ENCODE results near the gene TRAK1.

The TRAK1 gene

DNA sequence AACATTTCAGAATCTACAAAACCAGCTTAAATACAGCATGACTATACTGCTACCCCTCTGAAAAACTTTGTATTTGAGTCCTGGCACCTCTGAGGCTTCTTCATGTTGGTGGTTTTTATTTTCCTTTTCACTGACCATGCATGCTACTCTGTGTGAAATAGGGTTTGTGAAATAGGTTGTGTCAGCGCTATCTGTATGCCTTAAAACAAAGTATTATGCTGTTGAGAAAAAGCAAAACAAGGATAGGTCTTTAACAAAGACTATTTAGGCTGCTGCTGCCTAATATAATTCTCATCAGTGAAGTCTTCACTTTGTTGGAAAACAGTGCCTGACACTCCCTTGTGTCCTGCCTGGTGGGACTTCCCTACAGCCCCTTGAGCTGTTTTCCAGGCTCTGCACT, 28.7 kb upstream of the TRAK1 start:
- Histone ChIP-seq H3K27me3 (ENCODE audit: insufficient read depth, poor library complexity, severe bottlenecking) (no peaks in the 10 kb centered on the region), H3K27ac (replicated peaks) (no peak overlapping the region), H3K4me3 (replicated peaks; ENCODE audit: insufficient read depth, low read length) (no peak overlapping the region)
- DNase-seq (ENCODE audit: low read depth in 1 of 2, low spot score in 1 of 2), result no peak
- TF ChIP-seq CTCF (IDR thresholded peaks at IDR 0.05; ENCODE audit: insufficient read depth, low read length) (no peak), POLR2AphosphoS5 (IDR thresholded peaks at IDR 0.05; ENCODE audit: low read depth) (no peak), REST (IDR thresholded peaks at IDR 0.05; ENCODE audit: insufficient replicate concordance, low read depth) (no peak), GABPA (IDR thresholded peaks at IDR 0.05; ENCODE audit: low read depth) (no peak), SPI1 (IDR thresholded peaks at IDR 0.05; ENCODE audit: borderline replicate concordance, low read depth) (no peak)

DNA sequence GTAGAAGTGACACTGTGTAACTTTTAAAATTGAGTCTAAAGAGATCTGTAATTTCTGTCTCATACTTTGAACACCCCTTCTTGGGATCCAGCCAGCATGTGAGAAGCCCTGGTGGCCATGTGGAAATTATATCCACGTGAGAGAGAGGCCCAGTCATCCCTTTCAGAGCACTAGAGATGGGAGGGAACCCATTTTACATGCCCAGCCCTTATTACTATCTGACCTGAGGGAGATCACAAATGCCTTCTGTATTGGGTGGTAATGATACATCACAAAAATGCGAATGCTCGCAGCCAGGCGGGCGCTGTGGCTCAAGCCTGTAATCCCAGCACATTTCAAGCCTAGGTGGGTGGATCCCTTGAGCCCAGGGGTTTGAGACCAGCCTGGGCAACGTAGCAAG, 27.3 kb upstream of the TRAK1 start:
- H3K27me3 ChIP-seq (ENCODE audit: insufficient read depth, poor library complexity, severe bottlenecking), result no peaks in the 10 kb centered on the region
- no peak overlapping the region for H3K27ac ChIP-seq (replicated peaks)
- DNase-seq (ENCODE audit: low read depth in 1 of 2, low spot score in 1 of 2), result no peak
- no peak overlapping the region for H3K4me3 ChIP-seq (replicated peaks; ENCODE audit: insufficient read depth, low read length)
- TF ChIP-seq REST (IDR thresholded peaks at IDR 0.05; ENCODE audit: insufficient replicate concordance, low read depth), result no peak
- TF ChIP-seq GABPA (IDR thresholded peaks at IDR 0.05; ENCODE audit: low read depth), result no peak
- no peak for TF ChIP-seq SPI1 (IDR thresholded peaks at IDR 0.05; ENCODE audit: borderline replicate concordance, low read depth)
- TF ChIP-seq CTCF (IDR thresholded peaks at IDR 0.05; ENCODE audit: insufficient read depth, low read length), result no peak
- no peak for TF ChIP-seq POLR2AphosphoS5 (IDR thresholded peaks at IDR 0.05; ENCODE audit: low read depth)

DNA sequence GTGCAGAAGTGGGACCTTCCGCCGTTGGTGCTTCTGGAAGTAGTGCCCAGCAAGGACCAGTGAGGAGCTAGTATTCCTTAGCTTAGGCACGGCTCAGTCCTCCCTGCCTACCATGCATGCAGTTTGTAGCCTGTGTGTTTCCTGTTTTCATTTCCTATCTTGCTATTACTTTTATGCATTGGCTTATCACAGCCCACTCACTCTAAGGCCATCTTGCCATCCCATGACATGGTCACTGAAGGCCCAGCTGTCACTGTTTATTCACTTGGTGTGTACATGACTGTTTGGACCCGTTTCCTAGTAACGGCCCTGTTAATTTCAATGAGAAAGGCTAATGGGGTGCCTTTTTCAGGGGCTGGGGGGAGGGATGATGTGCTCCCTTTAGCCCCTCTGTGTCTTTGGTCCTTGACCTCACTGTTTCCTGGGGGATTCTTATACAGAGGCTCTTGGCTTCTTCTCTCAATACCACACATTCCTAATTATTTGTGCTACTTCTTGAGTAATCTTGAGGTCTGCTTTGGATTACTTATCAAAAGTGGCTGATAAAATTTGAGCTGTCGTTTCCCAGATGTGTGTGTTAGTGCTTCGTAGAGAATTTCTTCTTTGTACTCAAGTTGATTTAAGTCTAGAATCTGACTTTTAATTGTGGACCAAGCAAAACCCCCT, 24.5 kb upstream of the TRAK1 start:
- Histone ChIP-seq H3K27me3 (ENCODE audit: insufficient read depth, poor library complexity, severe bottlenecking) (no peaks in the 10 kb centered on the region), H3K27ac (replicated peaks) (no peak overlapping the region), H3K4me3 (replicated peaks; ENCODE audit: insufficient read depth, low read length) (no peak overlapping the region)
- TF ChIP-seq CTCF (IDR thresholded peaks at IDR 0.05; ENCODE audit: insufficient read depth, low read length) (no peak), GABPA (IDR thresholded peaks at IDR 0.05; ENCODE audit: low read depth) (no peak), POLR2AphosphoS5 (IDR thresholded peaks at IDR 0.05; ENCODE audit: low read depth) (no peak), SPI1 (IDR thresholded peaks at IDR 0.05; ENCODE audit: borderline replicate concordance, low read depth) (no peak), REST (IDR thresholded peaks at IDR 0.05; ENCODE audit: insufficient replicate concordance, low read depth) (no peak)
- DNase-seq (ENCODE audit: low read depth in 1 of 2, low spot score in 1 of 2), result no peak
